Stimulated activated CD4-positive, alpha-beta T cell treated with anti-CD3 and anti-CD28 coated beads, TNF-alpha, amount 100 ng/mL, for 48 hours (primary cell): Measurements from ENCODE around the gene GNG7.
A peak's percentile ranks its signal among the peaks of the same experiment; 100 is the strongest.
"Not testable (repeated sequence)": the region's sequence is repeated elsewhere in the genome, so short reads cannot be mapped to it uniquely, and the experiment has no call there.

Experiments used
- DNase-seq, 3 donors: peaks; one replicate each; pipeline ENCODE4 v3.0.0-alpha.2; 2020; ENCODE audit warnings: low read depth in 3 of 3

GNG7 gene

GRCh38 chr19:2464389-2464788 lies 238.1 kb downstream of the GNG7 start:
- DNase-seq, result no peak

GRCh38 chr19:2463694-2464093 lies 238.8 kb downstream of the GNG7 start:
- DNase-seq, result not testable (repeated sequence)

- no peak for DNase-seq
Measured at GRCh38 chr19:2462635-2463421, 239.7 kb downstream of the GNG7 start.

GRCh38 chr19:2461751-2462634 lies 240.5 kb downstream of the GNG7 start:
- DNase-seq, result peak in 2 of 3 donors; percentile 52 to 81
